GM18867 (cell line): ENCODE results near the gene SETD1B.
"Not testable (repeated sequence)": the region's sequence is repeated elsewhere in the genome, so short reads cannot be mapped to it uniquely, and the experiment has no call there.

Source experiments
- ATAC-seq: cut with Tn5 transposase; IDR thresholded peaks from one replicate; pipeline ENCODE4 v1.9.1; 2021; ENCODE audit warnings: mild to moderate bottlenecking, moderate library complexity; ENCODE audit not compliant: unreplicated experiment

SETD1B gene

DNA sequence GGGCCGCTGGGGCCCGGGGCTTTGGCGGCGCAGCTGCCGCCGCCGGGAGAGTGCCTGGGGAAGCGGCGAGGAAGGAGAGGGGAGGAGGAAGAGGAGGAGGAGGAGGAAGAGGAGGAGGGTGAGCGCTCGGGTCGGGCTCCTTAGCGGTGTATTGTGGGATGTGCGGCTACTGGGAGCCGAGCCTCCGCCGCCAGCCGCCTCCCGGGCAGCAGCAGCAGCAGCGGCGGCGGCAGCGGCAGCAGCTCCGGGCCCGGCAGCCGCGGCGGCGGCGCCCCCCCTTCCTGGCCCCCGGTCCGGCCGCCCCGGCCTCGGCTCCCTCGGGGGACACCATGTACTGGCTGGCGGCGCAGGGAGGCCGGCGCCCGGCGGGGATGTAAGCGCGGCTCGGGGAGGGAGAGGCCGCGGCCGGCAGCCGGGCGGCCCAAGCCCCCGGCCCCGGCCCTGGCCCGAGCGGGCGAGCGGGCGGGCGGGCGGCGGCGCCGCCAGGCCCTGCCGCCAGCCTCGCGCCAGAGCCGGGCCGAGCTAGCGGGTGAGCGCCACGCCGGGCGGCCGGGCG, at the start of gene SETD1B:
TSS of gene SETD1B (plus strand) at position 149 of the 556 bp plus-strand sequence. CDS start 729 bp downstream, outside the sequence.
- ATAC-seq, result no peak

DNA sequence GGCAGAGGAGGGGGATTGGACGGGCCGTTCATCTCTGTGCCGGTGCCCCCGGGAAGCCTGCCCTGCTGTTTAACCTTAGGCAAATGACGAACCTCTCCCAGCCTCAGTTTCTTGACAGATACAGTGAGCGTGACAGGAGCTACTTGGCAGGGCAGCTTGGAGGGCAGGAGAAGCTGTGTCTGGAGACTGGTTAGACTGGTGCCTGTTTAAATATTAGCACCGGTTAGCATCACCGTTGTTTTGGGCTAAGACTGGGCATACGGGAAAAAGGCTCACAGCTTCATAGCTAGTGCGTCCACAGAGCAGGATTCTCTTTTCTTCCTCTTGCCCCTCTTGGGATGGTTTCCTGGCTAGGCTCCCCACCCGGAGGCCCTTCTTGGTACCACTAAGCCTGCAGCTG, 49.0 kb upstream of the SETD1B start:
- ATAC-seq, result no peak

DNA sequence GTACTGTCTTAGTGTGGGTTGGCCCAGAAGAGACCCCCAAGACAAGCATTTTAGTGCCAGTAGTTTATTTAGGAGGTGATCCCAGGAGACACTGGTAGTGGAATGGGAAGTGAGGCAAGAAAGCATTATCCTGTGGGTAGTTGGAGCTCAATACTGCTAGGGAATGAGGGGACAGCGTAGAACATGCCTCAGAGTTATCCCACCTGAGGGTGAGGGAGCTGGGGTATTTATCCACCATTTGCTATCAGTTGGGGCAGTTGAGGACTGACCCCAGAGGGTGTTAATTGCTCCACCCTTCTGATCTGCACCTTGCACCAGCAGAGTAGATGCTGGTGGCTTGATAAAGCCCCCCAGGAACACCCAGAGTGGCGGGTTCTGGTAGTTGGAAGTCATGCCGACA, 48.2 kb upstream of the SETD1B start:
- no peak for ATAC-seq

DNA sequence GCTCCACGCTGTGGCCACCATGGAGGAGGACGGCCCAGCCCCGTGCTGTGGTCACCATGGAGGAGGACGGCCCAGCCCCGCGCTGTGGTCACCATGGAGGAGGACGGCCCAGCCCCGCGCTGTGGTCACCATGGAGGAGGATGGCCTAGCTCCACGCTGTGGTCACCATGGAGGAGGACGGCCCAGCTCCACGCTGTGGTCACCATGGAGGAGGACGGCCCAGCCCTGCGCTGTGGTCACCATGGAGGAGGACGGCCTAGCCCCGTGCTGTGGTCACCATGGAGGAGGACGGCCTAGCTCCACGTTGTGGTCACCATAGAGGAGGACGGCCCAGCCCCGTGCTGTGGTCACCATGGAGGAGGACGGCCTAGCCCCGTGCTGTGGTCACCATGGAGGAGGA, 45.3 kb upstream of the SETD1B start:
- not testable (repeated sequence) for ATAC-seq

DNA sequence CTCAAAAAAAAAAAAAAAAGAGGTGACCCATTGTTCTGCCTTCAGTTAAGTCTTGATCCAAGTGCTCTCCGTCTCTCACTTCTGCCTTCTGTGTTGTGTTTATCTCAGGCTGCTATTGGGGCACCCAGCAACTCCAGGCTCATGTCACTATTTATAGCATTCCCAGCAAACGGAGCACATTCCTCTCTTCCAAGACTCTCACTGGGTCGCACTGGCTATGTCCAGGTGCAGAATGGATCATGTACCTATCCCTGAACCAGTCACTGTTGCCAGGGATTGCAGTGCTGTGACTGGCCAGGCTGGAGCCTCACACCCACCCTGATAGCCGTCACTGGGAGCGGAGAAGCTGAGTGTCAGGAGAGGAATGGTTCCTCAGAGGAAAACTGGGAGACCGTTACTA, 41.5 kb upstream of the SETD1B start:
- no peak for ATAC-seq

DNA sequence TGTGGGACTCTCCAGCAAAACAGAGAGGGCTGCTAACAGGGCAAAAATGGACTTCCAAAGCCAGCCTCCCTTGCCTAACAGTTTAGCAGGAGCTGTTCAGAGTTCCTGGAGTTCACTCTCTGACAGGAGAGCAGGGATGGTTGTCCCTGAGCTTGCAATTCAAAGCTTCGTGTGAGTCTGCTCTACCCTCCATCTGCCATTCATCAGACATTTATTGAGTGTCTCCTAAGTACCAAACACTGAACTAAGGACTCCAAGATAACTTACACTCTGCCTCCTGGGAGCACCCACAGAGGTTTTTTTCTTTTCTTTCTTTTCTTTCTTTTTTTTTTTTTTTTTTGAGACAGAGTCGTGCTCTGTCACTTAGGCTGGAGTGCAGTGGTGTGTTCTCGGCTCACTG, 39.0 kb upstream of the SETD1B start:
- ATAC-seq, result no peak

DNA sequence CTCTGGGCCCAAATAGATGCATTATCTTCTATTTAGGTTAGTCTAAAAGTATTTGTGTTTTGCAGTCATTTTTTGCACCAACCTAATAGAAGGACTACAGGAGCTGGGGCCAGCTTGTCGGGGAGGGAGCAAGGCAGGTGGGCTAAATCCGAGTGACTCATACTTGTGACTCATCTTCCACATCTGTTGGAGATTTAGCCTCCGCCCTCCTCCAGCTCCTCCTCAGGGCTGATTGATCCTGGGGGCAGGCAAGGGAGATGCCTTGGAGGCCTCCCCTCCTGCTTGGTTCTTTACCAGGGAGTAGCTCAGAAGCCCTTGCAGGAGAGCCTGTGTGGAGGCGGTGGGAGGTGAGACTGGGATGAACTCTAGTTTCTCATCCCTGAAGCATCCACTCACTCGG, 38.2 kb upstream of the SETD1B start:
- no peak for ATAC-seq

DNA sequence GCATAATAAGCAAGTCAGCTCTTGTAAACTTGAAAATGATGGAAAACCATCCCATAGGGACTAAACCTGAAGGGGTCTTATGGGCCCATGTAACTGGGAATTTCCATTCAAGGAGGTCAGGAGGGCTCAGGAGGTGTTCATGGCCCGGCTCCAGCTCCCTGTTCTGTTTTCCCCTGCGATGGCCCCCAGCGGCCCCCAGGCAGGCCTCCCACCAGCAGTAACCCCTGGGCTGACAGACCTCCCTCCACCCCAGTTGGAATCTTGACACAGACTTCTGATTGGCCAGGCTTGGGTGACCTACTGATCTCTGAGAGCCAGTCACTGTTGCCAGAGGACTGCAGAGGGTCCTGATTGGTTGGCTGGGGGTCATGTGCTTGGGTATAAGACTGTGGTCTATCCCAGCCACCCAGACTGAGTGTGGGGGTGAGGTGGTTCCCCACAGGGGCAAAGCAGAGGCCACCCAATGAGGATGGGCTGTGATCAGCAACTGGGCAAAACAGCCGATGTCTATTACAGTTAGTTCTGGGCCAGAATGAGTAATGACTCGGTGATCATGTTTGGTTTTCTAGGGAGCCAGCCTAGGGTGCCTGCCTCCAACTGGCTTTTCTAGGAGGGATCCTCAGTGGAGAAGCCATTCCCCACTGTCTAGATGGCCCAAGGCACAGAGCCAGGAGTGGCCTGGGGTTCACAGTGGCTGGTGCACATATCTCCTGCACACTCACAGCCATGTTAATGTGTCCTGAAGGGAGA, 37.3 kb upstream of the SETD1B start:
- ATAC-seq, result no peak

DNA sequence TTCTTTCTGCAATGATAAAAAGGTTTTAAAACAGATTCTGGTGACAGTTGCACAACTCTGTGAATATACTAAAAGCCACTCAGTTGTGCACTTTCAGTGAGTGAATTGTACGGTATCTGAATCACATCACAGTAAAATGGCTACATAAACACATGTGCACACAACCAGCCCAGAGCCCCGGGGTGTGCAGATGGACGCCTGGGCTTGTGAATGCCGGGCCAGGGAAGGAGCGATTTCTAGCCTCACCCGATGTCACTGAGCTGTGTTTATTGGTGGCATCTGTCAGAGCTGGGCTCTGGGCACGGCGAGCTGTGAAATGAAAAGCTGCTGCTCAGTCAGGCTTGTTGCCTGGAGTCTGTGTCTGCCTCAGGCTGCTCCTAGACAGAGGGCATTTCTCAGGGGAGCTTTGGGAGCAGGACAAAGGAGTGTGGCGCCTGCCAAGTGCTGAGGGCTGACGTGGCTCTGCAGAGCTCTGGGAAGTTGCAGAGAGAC, 36.2 kb upstream of the SETD1B start:
- no peak for ATAC-seq

DNA sequence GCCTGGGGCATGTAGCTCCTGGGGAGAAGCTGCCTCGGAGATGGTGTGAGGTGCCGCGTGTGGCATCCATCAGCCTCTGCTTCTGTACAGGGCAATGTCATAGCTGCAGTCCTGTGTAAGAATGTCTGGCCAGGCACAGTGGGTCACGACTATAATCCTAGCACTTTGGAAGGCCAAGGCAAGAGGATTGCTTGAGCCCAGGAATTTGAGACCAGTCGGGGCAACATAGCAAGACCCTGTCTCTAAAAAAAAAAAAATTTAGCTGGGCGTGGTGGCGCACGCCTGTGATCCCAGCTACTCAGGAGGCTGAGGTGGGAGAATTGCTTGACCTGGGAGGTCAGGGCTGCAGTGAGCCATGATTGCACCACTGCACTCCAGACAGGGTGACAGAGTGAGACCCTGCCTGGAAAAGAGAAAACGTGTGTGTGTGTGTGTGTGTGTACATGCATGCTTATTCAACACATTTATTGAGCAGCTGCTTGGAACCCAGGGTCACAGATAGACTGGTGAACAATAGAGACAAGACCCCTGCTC, 34.4 kb upstream of the SETD1B start:
- ATAC-seq, result no peak

DNA sequence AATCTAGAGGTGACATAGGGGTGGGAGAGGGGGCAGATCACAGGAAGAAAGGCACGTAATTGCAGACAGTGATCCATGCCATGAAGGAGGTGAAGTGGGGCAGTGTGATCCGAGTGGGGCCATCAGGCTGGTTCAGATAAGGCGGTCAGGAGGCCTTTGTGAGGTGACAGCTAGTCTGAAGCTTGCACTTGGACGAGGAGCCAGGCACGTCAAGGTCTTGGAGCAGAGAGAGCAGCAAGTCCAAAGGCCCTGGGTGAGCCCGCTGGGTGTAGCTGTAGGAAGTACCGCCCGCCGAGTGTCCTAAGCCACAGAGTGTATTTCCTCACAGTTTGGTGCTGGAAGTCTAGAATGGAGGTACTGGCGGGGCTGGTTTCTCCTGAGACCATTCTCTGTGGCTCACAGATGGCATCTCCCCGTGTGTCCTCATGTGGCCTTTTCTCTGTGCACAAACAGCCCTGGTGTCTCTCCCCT, 33.9 kb upstream of the SETD1B start:
- ATAC-seq, result no peak

DNA sequence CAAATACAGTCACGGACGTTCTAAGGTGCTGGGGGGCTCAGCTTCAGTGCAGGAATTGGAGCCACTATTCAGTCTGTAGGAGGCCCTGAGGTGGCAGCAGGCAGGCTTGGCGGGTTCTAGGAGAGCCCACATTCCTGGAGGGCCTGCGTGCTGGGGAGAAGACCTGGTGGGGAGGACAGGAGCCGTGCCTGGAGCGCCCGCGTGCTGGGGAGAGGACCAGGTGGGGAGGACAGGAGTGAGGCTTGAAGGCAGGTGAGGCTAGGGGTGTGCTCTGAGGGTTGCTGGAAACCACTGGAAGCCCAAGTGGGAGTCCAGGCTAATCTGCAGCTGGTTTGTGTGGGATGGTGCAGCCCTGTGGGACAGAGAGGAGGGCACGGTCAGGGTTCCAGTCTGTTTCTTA, 33.4 kb upstream of the SETD1B start:
- ATAC-seq, result no peak

DNA sequence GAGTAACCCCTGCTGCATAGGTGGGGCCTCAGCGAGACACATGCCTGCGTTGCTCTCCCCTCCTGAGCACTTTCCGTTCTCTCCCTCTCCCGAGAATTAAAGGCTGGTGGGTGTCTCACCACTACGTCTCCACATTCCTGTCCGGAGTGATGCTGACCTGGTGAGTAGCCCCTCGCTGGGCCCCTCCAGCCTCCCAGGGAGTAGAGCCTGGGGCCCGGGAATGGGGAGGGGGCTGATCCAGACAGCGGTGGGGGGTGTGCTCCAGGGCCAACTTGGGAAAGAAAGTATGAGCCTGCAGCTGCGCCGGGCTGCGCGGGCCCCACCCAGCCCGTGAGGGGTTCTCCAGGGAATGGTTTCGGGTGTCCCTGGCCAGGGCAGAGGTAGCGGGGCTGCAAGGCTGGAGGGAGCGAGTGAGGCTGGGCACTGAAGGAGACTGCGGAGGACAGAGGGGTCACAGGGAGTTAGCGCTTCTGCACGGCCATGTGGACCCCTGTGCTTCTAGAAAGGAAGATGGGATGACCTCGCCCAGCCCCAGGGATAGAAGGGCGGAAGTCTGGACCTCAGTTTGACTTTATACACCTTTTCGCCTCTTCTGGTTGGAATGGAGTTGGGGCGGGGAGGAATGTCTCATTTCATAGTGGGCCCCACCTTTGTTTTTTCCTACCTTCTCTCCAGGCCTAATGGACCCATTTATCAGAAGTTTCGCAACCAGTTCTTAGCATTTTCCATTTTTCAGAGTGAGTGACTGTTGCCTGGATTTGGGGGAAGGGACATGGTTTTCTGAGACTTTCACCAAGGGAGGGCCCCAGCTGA, 32.8 kb upstream of the SETD1B start:
- no peak for ATAC-seq

DNA sequence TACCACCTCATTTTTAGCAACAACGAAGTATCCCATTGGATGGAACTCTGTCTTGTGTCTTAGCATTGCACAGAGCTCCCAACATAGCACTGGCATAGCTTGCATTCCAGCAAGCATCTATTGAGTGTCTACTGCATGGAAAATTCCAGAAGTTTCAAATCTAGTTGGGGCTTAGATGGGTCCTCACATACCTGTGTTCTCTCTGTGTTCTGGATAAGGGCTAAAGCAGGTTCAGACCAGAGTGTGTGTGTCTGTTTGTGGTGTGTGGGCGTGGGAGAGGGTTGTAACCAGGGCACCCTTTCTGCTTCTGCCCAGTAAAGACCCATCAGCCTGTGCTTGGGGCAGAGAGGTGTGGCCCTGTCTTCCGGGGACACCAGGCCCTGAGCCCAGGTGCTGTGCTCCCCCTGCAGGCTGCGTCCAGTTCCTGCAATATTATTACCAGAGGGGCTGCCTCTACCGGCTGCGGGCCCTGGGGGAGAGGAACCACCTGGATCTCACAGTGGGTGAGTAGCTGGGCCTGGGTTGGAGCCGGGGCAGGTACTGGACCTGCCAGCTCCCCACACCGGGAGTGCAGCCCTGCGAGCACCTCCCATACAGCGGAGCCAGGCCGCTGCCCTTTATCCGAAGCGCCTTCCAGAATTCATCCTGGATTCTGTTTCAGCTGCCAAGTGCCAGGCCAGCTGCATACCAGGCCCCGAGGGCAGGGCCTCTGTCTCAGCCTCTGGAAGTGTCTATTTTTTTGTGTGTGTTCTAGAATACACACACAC, 30.6 kb upstream of the SETD1B start:
- ATAC-seq, result peak; percentile 75

DNA sequence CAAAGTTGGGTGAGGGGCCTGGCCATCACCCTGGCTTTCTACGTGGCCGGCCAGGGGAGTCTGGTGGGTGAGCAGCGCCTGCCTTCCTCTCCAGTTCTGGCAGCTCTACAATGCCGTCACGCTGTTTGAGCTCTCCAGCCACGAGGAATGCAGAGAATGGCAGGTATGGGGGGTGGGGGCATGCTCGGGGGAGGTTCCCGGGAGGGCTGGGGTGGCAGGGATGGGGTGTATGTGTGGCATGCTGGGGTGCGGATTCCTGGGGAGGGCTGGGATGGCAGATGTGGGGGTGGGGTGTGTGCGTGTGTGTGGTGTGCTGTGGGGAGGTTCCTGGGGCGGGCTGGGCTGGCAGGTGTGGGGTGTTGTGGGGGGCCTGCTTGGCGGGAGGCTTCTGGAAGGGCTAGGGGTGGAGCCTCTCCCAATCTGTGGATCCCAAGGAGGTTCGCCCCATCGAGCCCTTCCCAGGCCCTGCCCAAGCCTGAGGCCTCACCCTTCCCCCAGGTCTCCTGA, 28.8 kb upstream of the SETD1B start:
- no peak for ATAC-seq

DNA sequence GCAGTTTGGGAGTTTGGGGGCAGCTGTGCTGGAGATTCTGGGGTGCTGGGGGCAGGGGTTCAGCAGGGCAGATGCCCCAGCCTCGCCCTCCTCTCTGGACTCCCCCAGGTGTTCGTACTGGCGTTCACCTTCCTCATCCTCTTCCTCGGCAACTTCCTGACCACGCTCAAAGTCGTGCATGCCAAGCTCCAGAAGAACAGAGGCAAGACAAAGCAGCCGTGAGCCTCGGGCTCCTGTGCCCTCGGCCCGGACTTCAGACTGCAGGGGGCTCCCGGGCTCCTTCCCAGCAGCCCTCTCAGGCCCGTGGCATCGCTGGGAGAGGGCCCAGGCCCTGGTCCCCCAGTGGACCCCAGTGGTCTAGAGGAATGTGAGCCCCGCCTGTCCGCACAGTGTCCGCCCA, 28.3 kb upstream of the SETD1B start:
- no peak for ATAC-seq

DNA sequence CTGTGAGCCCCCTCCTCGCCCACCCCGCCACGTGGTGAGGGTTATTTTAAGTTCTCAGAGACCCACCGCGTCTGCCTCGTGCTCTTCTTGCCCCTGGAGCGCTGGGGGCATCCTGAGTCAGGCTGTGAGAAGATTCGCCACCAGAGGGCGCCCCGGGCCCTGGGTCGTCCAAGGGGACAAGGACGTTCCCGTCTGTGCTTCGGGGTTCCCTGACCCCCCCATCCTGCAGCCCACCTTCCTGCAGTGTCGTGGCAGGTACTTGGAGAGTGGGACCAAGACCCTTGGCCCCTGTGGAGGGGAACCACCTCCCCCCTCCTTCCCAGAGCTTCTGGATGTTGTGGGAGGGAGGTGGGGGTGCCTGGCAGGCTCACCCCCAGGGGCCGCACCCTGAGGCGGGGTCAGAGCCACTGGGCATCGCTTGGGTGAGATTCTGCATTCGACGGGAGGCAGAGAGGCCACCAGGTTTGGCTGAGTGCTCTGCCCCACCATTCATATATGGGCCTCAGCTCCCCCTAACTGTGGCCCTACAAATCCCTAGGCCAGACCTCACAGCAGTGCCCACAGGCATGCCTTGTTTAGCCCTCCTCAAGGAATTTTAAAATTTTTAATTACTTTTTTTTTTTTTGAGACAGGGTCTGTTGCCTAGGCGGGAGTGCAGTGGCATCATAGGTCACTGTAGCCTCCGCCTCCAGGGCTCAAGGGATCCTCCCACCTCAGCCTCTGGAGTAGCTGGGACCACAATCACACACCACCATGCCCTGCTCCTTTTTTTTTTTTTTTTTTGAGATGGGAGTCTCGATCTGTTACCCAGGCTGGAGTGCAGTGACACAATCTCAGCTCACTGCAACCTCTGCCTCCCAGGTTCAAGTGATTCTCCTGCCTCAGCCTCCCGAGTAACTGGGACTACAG, 27.4 kb upstream of the SETD1B start:
- no peak for ATAC-seq

DNA sequence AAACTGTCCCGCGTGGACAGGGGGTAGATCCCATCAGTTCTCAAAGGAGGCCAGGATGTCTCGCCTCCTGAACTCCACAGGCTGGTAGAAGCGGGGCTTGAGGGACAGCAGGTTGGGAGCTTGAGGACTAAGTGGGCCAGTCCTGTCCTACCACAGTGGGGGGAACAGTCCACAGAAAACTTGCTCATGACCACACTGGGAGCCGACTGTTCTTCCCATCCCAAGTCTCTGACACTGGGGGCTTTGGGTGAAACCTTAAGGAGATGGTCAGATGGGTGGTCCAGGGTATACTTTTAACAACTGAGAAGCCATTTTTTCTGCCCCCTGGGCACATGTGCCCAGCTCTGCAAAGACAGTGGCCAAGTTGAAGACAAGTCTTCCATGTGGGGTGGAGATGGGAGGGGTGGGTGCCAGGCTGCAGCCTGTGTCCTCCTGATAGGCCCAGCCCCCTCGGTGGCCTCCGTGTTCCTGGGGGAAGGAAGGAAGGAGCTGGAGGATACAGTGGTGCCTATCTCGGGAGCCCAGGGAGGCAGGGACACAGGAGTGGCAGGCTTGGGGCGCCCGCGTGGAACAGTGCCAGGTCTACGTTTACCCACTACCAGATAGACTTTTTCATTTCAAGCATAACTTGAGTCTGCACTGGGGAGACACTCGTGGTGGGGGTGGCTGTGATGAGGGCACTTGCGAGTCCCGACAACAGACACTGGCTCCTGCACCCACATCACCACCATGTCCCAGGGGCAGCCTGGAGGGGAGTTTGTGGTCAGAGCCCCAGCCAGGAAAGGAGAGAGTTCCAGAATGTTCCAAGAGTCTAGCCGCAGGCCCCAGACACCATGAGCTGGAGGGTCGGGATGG, 25.0 kb upstream of the SETD1B start:
- ATAC-seq, result no peak
